Peyer's patch (tissue), 4 donors: ENCODE data around the gene FUBP3. TPM values are rescaled to one million over a fixed set of nuclear protein-coding genes. Genes with fewer than 3 reads are reported as not detected.

Experiments used
- DNase-seq, 3 donors: peaks; one replicate each; pipeline ENCODE4 v3.0.0-alpha.2; 2017 to 2019
- H3K27ac ChIP-seq, 4 donors: fragments of 200-600 bp; sonication (generic); one replicate each; pipeline ENCODE4 v1.5.1; 2016 to 2019
- H3K27me3 ChIP-seq, 2 donors: fragments of 200-600 bp; sonication (generic); one replicate each; pipeline ENCODE4 v1.5.1; 2019
- H3K36me3 ChIP-seq, 3 donors: fragments of 200-600 bp; sonication (generic); one replicate each; pipeline ENCODE4 v1.5.1; 2016 to 2019
- H3K4me1 ChIP-seq, 4 donors: fragments of 200-600 bp; sonication (generic); one replicate each; pipeline ENCODE4 v1.5.1; 2016 to 2019
- H3K4me3 ChIP-seq, 4 donors: fragments of 200-600 bp; sonication (generic); 1 replicate in 3 of 4; 2 replicates in 1 of 4; pipeline ENCODE4 v1.5.1; 2016 to 2019; ENCODE audit warnings: mild to moderate bottlenecking in 1 of 4
- H3K9me3 ChIP-seq, 4 donors: fragments of 200-600 bp; sonication (generic); one replicate each; pipeline ENCODE4 v1.5.1; 2016 to 2019; ENCODE audit warnings: mild to moderate bottlenecking in 1 of 4
- POLR2A ChIP-seq, 2 donors: fragments of 450-650 bp; IDR thresholded peaks; one replicate each; pipeline ENCODE4 v1.5.1; 2017; ENCODE audit warnings: antibody characterized with exemption in 2 of 2, mild to moderate bottlenecking in 2 of 2, moderate library complexity in 2 of 2
- total RNA-seq, 4 donors: library from RNA; depleted of rRNA; stranded (reverse); fragments of >200 nt; gene quantifications; one replicate each; pipeline ENCODE4 v1.1.0, GENCODE V29; 2016
- TF ChIP-seq, protein P1 (sequence below), 6 experiments: fragments of 450-650 bp in 4 of 6; fragments of 200-600 bp in 2 of 6; sonication (generic) in 1 of 6; IDR thresholded peaks; one replicate each; pipeline ENCODE4 v1.5.1; 2017 to 2019; ENCODE audit warnings: antibody characterized with exemption in 6 of 6, mild to moderate bottlenecking in 3 of 6, moderate library complexity in 1 of 6

FUBP3 gene
- total RNA-seq, 4 donors from 2014 or later = 27.3 to 57.8 (median 31.8) TPM

DNA sequence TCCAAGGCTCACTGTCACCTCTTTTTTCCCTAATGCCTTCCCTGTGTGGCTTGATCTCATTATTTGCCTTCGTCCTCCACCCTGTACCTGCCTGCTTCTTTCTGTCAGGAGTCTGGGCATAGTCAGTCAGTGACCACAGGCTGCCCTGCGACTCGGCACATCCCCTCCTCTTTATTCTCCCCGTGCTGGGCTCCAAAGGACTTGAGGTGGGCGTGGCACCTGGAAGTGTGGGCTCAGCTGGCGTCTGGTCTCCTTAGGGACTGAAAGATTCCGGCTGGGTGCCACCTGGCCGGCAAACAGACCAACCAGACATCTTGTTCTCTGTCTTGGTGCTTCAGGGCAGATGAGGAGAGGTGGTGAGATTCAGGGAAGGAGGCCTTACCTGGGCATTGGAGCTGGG lies 55.4 kb downstream of the FUBP3 start:
- Histone ChIP-seq H3K9me3 (no peaks in the 10 kb centered on the region), H3K27me3 (no peaks in the 10 kb centered on the region), H3K27ac (no peak overlapping the region), H3K4me3 (no peak overlapping the region), H3K36me3 (peaks cover 0 to 83% (median 0%) of the 10 kb centered on the region in 3 donors), H3K4me1 (no peaks in the 10 kb centered on the region)
- DNase-seq = no peak
- TF ChIP-seq, protein P1, sequence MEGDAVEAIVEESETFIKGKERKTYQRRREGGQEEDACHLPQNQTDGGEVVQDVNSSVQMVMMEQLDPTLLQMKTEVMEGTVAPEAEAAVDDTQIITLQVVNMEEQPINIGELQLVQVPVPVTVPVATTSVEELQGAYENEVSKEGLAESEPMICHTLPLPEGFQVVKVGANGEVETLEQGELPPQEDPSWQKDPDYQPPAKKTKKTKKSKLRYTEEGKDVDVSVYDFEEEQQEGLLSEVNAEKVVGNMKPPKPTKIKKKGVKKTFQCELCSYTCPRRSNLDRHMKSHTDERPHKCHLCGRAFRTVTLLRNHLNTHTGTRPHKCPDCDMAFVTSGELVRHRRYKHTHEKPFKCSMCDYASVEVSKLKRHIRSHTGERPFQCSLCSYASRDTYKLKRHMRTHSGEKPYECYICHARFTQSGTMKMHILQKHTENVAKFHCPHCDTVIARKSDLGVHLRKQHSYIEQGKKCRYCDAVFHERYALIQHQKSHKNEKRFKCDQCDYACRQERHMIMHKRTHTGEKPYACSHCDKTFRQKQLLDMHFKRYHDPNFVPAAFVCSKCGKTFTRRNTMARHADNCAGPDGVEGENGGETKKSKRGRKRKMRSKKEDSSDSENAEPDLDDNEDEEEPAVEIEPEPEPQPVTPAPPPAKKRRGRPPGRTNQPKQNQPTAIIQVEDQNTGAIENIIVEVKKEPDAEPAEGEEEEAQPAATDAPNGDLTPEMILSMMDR (IDR thresholded peaks at IDR 0.05) = no peak
- no peak for TF ChIP-seq POLR2A (IDR thresholded peaks at IDR 0.05)

DNA sequence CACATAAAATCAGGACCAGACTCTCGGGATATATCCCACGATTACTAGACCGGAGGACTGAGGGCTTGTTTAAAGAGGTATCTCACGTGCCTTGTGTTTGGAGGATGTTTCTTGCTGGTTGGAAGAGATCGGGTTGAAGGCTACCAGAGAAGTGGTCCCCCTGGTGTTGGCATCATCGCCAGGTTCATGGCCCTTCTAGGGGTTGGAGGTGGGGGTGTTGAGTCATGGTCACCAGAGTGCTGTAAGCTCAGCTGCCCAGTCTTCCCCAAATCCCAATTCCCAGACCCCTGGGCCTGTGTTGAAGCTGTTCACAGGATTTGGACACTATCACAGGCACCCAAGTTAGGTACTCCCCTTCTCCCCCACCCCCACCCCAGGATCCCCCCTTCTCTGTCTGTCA lies 55.9 kb downstream of the FUBP3 start:
- H3K36me3 ChIP-seq = peaks cover 0 to 78% (median 0%) of the 10 kb centered on the region in 3 donors
- no peaks in the 10 kb centered on the region for H3K9me3 ChIP-seq
- H3K4me3 ChIP-seq = no peak overlapping the region
- no peak overlapping the region for H3K27ac ChIP-seq
- TF ChIP-seq POLR2A (IDR thresholded peaks at IDR 0.05) = no peak
- TF ChIP-seq, protein P1 (IDR thresholded peaks at IDR 0.05) = no peak
- no peaks in the 10 kb centered on the region for H3K4me1 ChIP-seq
- H3K27me3 ChIP-seq = no peaks in the 10 kb centered on the region
- no peak for DNase-seq

DNA sequence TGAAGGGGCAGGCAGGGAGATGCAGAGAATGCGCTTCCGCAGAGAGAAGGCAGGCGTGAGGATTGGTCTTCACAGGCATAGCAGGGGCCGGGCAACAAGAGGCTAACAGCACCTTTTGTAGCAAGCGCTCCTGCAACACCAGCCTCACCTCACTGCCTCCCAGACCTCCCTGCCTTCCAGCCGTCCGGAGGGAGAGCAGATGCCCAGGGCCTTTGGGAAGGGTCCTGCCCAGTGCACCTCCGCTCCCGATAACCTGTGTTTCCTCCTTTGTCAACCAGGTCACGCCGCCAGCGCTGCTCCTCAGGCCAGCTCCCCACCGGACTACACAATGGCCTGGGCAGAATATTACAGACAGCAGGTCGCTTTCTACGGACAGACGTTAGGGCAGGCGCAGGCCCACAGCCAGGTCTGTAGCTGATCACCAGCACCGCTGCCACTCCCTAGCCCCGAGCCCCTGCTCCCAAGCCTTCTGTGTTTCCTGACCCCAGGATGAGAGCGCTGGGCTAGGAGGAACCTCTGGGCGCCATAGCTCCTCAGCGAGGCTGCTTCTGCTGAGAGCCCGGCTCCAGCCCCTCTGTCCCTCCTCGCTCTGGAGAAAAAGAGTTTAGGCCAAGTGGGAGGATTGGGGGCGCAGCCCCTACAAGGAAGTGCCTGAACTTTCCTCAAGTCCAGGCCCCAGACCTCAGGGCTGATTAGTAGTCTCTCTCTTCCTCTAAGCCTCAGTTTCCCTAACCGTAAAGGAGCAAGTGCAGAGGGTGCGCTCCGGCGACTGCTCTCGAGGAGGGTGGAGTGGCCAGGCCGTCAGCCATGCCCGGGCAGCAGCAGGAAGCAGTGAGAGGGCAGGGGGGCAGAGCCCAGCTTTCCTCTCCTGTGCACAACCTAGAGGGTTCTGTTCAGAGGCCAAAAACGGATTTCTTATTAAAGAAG lies 56.6 kb downstream of the FUBP3 start:
- Histone ChIP-seq H3K27me3 (no peaks in the 10 kb centered on the region), H3K4me1 (no peaks in the 10 kb centered on the region), H3K27ac (no peak overlapping the region), H3K36me3 (peaks cover 0 to 72% (median 0%) of the 10 kb centered on the region in 3 donors), H3K9me3 (no peaks in the 10 kb centered on the region), H3K4me3 (no peak overlapping the region)
- no peak for DNase-seq
- TF ChIP-seq, protein P1 (IDR thresholded peaks at IDR 0.05) = no peak
- TF ChIP-seq POLR2A (IDR thresholded peaks at IDR 0.05) = no peak

DNA sequence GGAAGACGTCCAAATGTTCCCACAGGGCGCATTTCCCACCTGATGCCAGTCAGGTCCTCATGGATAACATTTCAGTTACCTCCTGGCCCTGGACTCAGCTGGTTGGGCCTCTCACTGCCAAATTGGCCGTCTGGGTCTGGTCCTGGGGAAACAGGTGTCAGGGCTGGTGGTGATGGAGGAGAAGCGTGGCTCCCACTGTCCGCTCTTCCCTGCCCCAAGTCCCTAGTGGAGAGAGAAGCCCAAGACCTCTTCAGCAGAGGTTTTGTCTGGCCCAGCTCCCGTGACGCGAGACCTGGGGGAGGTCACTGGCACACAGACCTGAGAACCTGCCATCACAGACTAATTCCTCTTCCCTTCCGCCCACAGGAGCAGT lies 57.3 kb downstream of the FUBP3 start:
- DNase-seq = no peak
- Histone ChIP-seq H3K9me3 (no peaks in the 10 kb centered on the region), H3K36me3 (peaks cover 0 to 65% (median 0%) of the 10 kb centered on the region in 3 donors), H3K27me3 (no peaks in the 10 kb centered on the region), H3K4me1 (no peaks in the 10 kb centered on the region), H3K27ac (no peak overlapping the region), H3K4me3 (no peak overlapping the region)
- TF ChIP-seq, protein P1 (IDR thresholded peaks at IDR 0.05) = no peak
- no peak for TF ChIP-seq POLR2A (IDR thresholded peaks at IDR 0.05)

DNA sequence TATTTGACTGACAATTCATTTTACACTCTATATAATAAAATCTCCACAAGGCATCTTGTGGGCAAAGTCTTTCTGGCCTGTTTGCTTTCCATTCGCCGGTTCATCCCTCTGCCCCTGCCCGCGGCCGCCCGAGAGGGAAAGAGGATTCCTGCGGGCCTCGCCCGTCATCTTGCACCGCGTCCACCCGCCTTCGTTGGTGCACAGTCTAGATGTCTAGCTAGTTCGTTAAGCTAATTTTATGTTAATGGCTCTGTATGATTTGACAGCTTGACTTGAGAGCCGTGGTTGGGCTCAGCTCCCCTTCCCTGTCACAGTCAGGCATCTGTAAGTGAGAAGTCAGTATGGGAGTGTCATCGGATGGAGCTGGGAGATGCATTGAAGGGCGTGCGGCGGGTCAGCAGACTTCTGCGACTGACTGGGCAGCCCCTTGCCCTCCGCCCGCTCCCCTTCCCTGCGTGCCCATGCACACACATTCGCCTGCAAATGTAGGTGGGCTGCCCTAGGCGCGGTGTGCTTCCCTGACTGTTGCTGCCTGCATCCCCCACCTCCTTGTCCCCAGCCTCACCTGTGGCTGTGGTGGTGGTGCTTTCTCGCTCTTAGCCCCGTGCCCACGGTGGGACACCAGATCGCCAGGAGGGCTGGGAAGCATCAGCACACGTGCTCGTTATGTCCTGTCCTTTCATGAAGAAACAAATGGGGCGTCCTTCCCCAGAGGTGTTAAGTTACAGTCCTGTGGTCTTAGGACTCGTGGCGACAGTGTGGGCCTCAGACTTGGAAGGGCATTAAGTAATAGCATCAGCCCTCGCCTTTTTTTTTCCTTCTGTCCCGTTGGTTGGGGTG lies 59.1 kb downstream of the FUBP3 start:
- no peaks in the 10 kb centered on the region for H3K4me1 ChIP-seq
- no peaks in the 10 kb centered on the region for H3K9me3 ChIP-seq
- no peaks in the 10 kb centered on the region for H3K27me3 ChIP-seq
- no peak overlapping the region for H3K27ac ChIP-seq
- DNase-seq = no peak
- no peak overlapping the region for H3K4me3 ChIP-seq
- TF ChIP-seq POLR2A (IDR thresholded peaks at IDR 0.05) = no peak
- TF ChIP-seq, protein P1 (IDR thresholded peaks at IDR 0.05) = no peak
- peaks cover 0 to 46% (median 0%) of the 10 kb centered on the region in 3 donors for H3K36me3 ChIP-seq
